CD4-positive, CD25-positive, alpha-beta regulatory T cell (primary cell): ENCODE measurements around the gene PILRA. TPM values are rescaled to one million over a fixed set of nuclear protein-coding genes. Genes with fewer than 3 reads are reported as not detected.
A peak's percentile ranks its signal among the peaks of the same experiment; 100 is the strongest.

Source experiments
- ATAC-seq, 2 donors: fragments of 150-1000 bp; cut with Tn5 transposase; one replicate each; pipeline ENCODE4 v1.10.0; 2021; ENCODE audit warnings: low read depth in 2 of 2, moderate number of reproducible peaks in 2 of 2, moderate library complexity in 1 of 2
- DNase-seq, 3 donors: peaks; one replicate each; pipeline versions ENCODE4 v3.0.0 to v3.0.0-alpha.2; 2012 to 2022; ENCODE audit warnings: mixed read lengths in 1 of 3
- H3K27ac ChIP-seq: one replicate; pipeline ENCODE4 v1.7.0; 2013; ENCODE audit warnings: mild to moderate bottlenecking, low read length; ENCODE audit not compliant: insufficient read depth, poor library complexity, severe bottlenecking
- H3K27me3 ChIP-seq: one replicate; pipeline ENCODE4 v1.7.0; 2013; ENCODE audit warnings: low read length; ENCODE audit not compliant: control insufficient read depth, insufficient read depth
- H3K36me3 ChIP-seq: one replicate; pipeline ENCODE4 v1.7.0; 2013; ENCODE audit warnings: mild to moderate bottlenecking, low read length, moderate library complexity; ENCODE audit not compliant: control insufficient read depth, insufficient read depth
- H3K4me1 ChIP-seq: 2 replicates; pipeline ENCODE4 v1.7.0; 2013; ENCODE audit warnings: mild to moderate bottlenecking, low read length; ENCODE audit not compliant: insufficient read depth, control insufficient read depth, poor library complexity, severe bottlenecking
- H3K4me3 ChIP-seq: one replicate; pipeline ENCODE4 v1.7.0; 2013; ENCODE audit warnings: low read depth, mild to moderate bottlenecking, low read length, moderate library complexity
- H3K9me3 ChIP-seq, 2 experiments: 1 replicate in 1 of 2; 2 replicates in 1 of 2; pipeline ENCODE4 v1.7.0; 2013; ENCODE audit warnings: low read length in 2 of 2, mild to moderate bottlenecking in 1 of 2, moderate library complexity in 1 of 2; ENCODE audit not compliant: control insufficient read depth in 2 of 2
- H3K27ac Mint-ChIP-seq, 3 donors: one replicate each; pipeline ENCODE4 v1.8.0; 2020 to 2022; ENCODE audit warnings: mild to moderate bottlenecking in 3 of 3, mixed read lengths in 3 of 3, moderate library complexity in 2 of 3
- H3K27me3 Mint-ChIP-seq: one replicate; pipeline ENCODE4 v1.8.0; 2022; ENCODE audit warnings: mild to moderate bottlenecking, mixed read lengths
- H3K36me3 Mint-ChIP-seq: one replicate; pipeline ENCODE4 v1.8.0; 2020; ENCODE audit warnings: mixed read lengths
- H3K4me1 Mint-ChIP-seq, 4 donors: one replicate each; pipeline ENCODE4 v1.8.0; 2020 to 2022; ENCODE audit warnings: mixed read lengths in 4 of 4, mild to moderate bottlenecking in 1 of 4
- H3K4me3 Mint-ChIP-seq, 4 donors: one replicate each; pipeline ENCODE4 v1.8.0; 2020 to 2022; ENCODE audit warnings: mild to moderate bottlenecking in 4 of 4, mixed read lengths in 4 of 4, moderate library complexity in 3 of 4
- H3K9me3 Mint-ChIP-seq, 7 donors: one replicate each; pipeline ENCODE4 v1.8.0; 2020 to 2022; ENCODE audit warnings: mixed read lengths in 7 of 7, mild to moderate bottlenecking in 3 of 7, moderate library complexity in 2 of 7
- polyA plus RNA-seq, 4 donors: library from polyadenylated mRNA; unstranded; fragments of 300-500 nt; fragmentation: Illumina TruSeq; gene quantifications; one replicate each; pipeline ENCODE4 v1.2.3, GENCODE V29; 2021
- total RNA-seq: library from RNA; stranded (reverse); gene quantifications from one replicate; pipeline ENCODE4 v1.2.3, GENCODE V29; 2022

PILRA gene
- total and polyA plus RNA-seq, 5 donors from 2014 or later: 0.17 to 13.2 (median 0.39) TPM; not detected in 2

GRCh38 chr7:100428967-100429636, 55.8 kb downstream of the PILRA start:
- Histone ChIP-seq H3K4me3 (peak overlapping the region; percentile 93), H3K27me3 (no peaks in the 10 kb centered on the region), H3K4me1 (peaks cover 42% of the 10 kb centered on the region), H3K9me3 (no peaks in the 10 kb centered on the region), H3K36me3 (peaks cover 17% of the 10 kb centered on the region), H3K27ac (peak overlapping the region; percentile 100)
- Mint-ChIP-seq H3K4me3 (peak overlapping the region; percentile 95 to 100 (median 98)), H3K9me3 (peaks cover 0 to 4% (median 0%) of the 10 kb centered on the region in 7 donors), H3K27ac (peak overlapping the region; percentile 100), H3K4me1 (peaks cover 0 to 54% (median 31%) of the 10 kb centered on the region in 4 donors), H3K27me3 (peaks cover 20% of the 10 kb centered on the region), H3K36me3 (peaks cover 24% of the 10 kb centered on the region)
- ATAC-seq: peak; percentile 58 to 62
- DNase-seq: peak; percentile 100

GRCh38 chr7:100429637-100430492, 56.6 kb downstream of the PILRA start, which contains the start of gene MEPCE:
MEPCE (plus strand) TSS chr7:100429831; CDS start chr7:100430019, 188 bp downstream.
- Mint-ChIP-seq H3K36me3 (peaks cover 32% of the 10 kb centered on the region), H3K4me1 (peaks cover 0 to 62% (median 38%) of the 10 kb centered on the region in 4 donors), H3K27ac (peak within 1 kb of the TSS; percentile 100), H3K27me3 (peaks cover 20% of the 10 kb centered on the region), H3K9me3 (peaks cover 0 to 4% (median 0%) of the 10 kb centered on the region in 7 donors), H3K4me3 (peak within 1 kb of the TSS; percentile 96 to 100 (median 98))
- no peaks in the 10 kb centered on the region for H3K27me3 ChIP-seq
- peaks cover 19% of the 10 kb centered on the region for H3K36me3 ChIP-seq
- peak; percentile 40 to 43 for ATAC-seq
- H3K27ac ChIP-seq: peak within 1 kb of the TSS; percentile 100
- peak within 1 kb of the TSS; percentile 93 for H3K4me3 ChIP-seq
- peak; percentile 89 to 96 (median 95) for DNase-seq
- H3K4me1 ChIP-seq: peaks cover 49% of the 10 kb centered on the region
- no peaks in the 10 kb centered on the region for H3K9me3 ChIP-seq

- Mint-ChIP-seq H3K27me3 (peaks cover 20% of the 10 kb centered on the region), H3K9me3 (peaks cover 0 to 4% (median 0%) of the 10 kb centered on the region in 7 donors), H3K27ac (peak overlapping the region; percentile 64 to 100 (median 83)), H3K36me3 (peaks cover 32% of the 10 kb centered on the region), H3K4me1 (peaks cover 0 to 69% (median 39%) of the 10 kb centered on the region in 4 donors), H3K4me3 (peak overlapping the region; percentile 90 to 96 (median 92))
- no peak for ATAC-seq
- Histone ChIP-seq H3K27ac (peak overlapping the region; percentile 100), H3K9me3 (no peaks in the 10 kb centered on the region), H3K4me1 (peaks cover 58% of the 10 kb centered on the region), H3K36me3 (peaks cover 19% of the 10 kb centered on the region), H3K27me3 (no peaks in the 10 kb centered on the region), H3K4me3 (peak overlapping the region; percentile 75)
- DNase-seq: peak in 2 of 3 donors; percentile 42 to 49
Measured at GRCh38 chr7:100430493-100431285, 57.4 kb downstream of the PILRA start.

GRCh38 chr7:100431286-100431735, 58.0 kb downstream of the PILRA start:
- peak overlapping the region; percentile 75 to 85 (median 83) for H3K27ac Mint-ChIP-seq
- peaks cover 21% of the 10 kb centered on the region for H3K27me3 Mint-ChIP-seq
- peaks cover 32% of the 10 kb centered on the region for H3K36me3 Mint-ChIP-seq
- peaks cover 19% of the 10 kb centered on the region for H3K36me3 ChIP-seq
- DNase-seq (no peak), ATAC-seq (no peak)
- H3K9me3 ChIP-seq: no peaks in the 10 kb centered on the region
- H3K4me3 Mint-ChIP-seq: peak overlapping the region; percentile 90 to 96 (median 92)
- H3K27ac ChIP-seq: peak overlapping the region; percentile 33
- no peaks in the 10 kb centered on the region for H3K27me3 ChIP-seq
- peaks cover 0 to 4% (median 0%) of the 10 kb centered on the region in 7 donors for H3K9me3 Mint-ChIP-seq
- no peak overlapping the region for H3K4me3 ChIP-seq
- H3K4me1 Mint-ChIP-seq: peaks cover 0 to 70% (median 39%) of the 10 kb centered on the region in 4 donors
- peaks cover 58% of the 10 kb centered on the region for H3K4me1 ChIP-seq

- no peak for DNase-seq
- Mint-ChIP-seq H3K4me1 (peaks cover 0 to 73% (median 41%) of the 10 kb centered on the region in 4 donors), H3K27ac (peak overlapping the region; percentile 75 to 85 (median 83)), H3K4me3 (peak overlapping the region; percentile 71 to 96 (median 92)), H3K27me3 (peaks cover 25% of the 10 kb centered on the region), H3K9me3 (peaks cover 0 to 4% (median 0%) of the 10 kb centered on the region in 7 donors), H3K36me3 (peaks cover 32% of the 10 kb centered on the region)
- no peaks in the 10 kb centered on the region for H3K9me3 ChIP-seq
- peak overlapping the region; percentile 33 for H3K27ac ChIP-seq
- no peak for ATAC-seq
- peaks cover 19% of the 10 kb centered on the region for H3K36me3 ChIP-seq
- H3K27me3 ChIP-seq: no peaks in the 10 kb centered on the region
- peaks cover 64% of the 10 kb centered on the region for H3K4me1 ChIP-seq
- peak overlapping the region; percentile 48 for H3K4me3 ChIP-seq
Measured at GRCh38 chr7:100432053-100432452, 58.8 kb downstream of the PILRA start.

- Mint-ChIP-seq H3K27ac (peak overlapping the region; percentile 32 to 75 (median 55)), H3K4me1 (peaks cover 0 to 71% (median 41%) of the 10 kb centered on the region in 4 donors), H3K9me3 (peaks cover 0 to 4% (median 0%) of the 10 kb centered on the region in 7 donors), H3K4me3 (peak overlapping the region; percentile 71 to 97 (median 94)), H3K27me3 (peaks cover 25% of the 10 kb centered on the region), H3K36me3 (peaks cover 32% of the 10 kb centered on the region)
- H3K36me3 ChIP-seq: peaks cover 19% of the 10 kb centered on the region
- no peaks in the 10 kb centered on the region for H3K27me3 ChIP-seq
- H3K27ac ChIP-seq: peak overlapping the region; percentile 33
- DNase-seq: no peak
- peaks cover 64% of the 10 kb centered on the region for H3K4me1 ChIP-seq
- peak overlapping the region; percentile 48 for H3K4me3 ChIP-seq
- H3K9me3 ChIP-seq: no peaks in the 10 kb centered on the region
- no peak for ATAC-seq
Measured at GRCh38 chr7:100432621-100433275, 59.5 kb downstream of the PILRA start.
